Right renal pelvis (tissue), 4 donors: ENCODE results near the gene FBXL13. TPM values are rescaled to one million over a fixed set of nuclear protein-coding genes. Genes with fewer than 3 reads are reported as not detected.
"Not testable (repeated sequence)": the region's sequence is repeated elsewhere in the genome, so short reads cannot be mapped to it uniquely, and the experiment has no call there.

Experiments
- DNase-seq, 4 donors: peaks; one replicate each; pipeline ENCODE4 v3.0.0-alpha.2; 2013; ENCODE audit warnings: low read depth in 4 of 4, low spot score in 3 of 4, missing footprints in 1 of 4
- polyA plus RNA-seq, 4 donors: library from polyadenylated mRNA; unstranded; fragments of 120-200 nt; gene quantifications; one replicate each; pipeline ENCODE4 v1.2.1, GENCODE V29; 2013; ENCODE audit not compliant: insufficient read length in 4 of 4

FBXL13 gene
- polyA plus RNA-seq, 4 donors = 2.0 to 3.7 (median 2.9) TPM

- no peak for DNase-seq
Observed at GRCh38 chr7:103080923-103081322, 6.3 kb upstream of the FBXL13 start.

- DNase-seq = no peak
Observed at GRCh38 chr7:103079836-103080235, 5.2 kb upstream of the FBXL13 start.

DNA sequence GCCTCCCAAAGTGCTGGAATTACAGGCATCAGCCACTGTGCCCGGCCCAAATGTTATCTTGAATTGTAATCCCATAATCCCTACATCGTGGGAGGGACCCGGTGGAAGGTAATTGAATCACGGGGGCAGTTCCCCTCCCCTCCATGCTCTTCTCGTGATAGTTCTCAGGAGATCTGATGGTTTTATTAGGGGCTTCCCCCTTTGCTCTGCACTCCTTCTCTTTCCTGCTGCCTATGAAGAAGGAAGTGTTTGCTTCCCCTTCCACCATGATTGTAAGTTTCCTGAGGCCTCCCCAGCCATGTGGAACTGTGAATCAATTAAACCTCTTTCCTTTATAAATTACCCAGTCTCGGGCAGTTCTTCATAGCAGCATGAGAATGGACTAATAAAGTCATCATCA is 3.6 kb upstream of the FBXL13 start:
- DNase-seq = not testable (repeated sequence)

GRCh38 chr7:103077318-103077717 is 2.7 kb upstream of the FBXL13 start:
- DNase-seq = no peak

DNA sequence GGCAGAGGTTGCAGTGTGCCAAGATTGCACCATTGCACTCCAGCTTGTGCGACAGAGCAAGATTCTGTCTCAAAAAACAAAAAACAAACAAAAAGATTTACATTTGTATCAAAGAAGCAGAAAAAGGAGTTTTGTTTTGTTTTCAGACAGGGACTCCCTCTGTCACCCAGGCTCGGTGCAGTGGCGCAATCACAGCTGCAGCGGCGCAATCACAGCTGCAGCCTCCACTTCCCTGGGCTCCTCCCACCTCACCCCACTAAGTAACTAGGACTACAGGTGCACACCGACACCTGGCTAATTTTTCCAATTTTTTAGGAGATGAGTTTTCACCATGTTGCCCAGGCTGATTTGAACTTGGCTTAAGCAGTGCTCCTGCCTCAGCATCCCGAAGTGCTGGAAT is 2.2 kb upstream of the FBXL13 start:
- no peak for DNase-seq

- DNase-seq = peak; percentile 32 to 36 (median 34)
Observed at GRCh38 chr7:103075337-103075918, 832 bp upstream of the FBXL13 start.

GRCh38 chr7:103073989-103074518 is 542 bp downstream of the FBXL13 start:
- peak in 2 of 4 donors; percentile 2 to 5 for DNase-seq

GRCh38 chr7:103071000-103071399 is 3.6 kb downstream of the FBXL13 start:
- no peak for DNase-seq

DNA sequence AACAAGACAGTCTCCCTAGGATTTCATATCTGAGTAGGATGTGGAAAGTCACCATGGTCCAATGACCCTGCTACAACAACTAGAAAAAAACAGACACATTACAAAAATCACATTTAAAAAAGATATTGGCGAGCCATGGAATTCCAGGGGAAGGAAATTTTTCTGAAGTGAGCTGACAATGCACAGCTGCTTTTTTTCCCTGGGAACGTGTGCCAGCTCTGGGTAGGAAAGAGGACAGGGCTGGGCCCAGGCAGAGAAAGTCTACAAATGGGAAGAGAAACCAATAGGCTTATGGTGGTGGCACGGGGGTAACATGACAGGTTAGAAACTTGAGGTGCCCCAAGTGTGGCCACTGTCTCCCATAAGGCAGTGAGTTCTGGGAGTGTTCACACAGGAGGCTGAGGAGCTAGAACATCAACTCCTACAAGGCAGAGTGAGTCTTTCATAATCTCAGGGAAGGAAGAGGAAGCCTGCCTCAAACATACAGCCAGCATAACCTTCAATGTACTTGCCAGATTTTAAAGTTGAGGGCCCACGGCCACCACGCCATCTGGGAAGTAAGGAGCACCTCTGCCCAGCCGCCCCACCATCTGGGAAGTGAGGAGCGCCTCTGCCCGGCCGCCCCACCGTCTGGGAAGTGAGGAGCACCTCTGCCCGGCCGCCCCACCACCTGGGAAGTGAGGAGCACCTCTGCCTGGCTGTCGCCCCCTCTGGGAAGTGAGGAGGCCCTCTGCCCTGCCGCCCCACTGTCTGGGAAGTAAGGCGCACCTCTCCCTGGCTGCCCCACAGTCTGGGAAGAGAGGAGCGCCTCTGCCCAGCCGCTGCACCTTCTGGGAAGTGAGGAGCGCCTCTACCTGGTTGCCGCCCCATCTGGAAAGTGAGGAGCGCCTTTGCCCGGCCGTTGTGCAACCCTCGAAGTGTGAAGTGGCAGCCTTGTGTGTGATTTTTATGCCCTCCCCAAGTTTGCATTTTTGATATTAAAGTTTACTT is 5.9 kb downstream of the FBXL13 start:
- DNase-seq = no peak

GRCh38 chr7:103065667-103066066 is 8.9 kb downstream of the FBXL13 start:
- DNase-seq = no peak

GRCh38 chr7:103063895-103064294 is 10.7 kb downstream of the FBXL13 start:
- DNase-seq = no peak

DNA sequence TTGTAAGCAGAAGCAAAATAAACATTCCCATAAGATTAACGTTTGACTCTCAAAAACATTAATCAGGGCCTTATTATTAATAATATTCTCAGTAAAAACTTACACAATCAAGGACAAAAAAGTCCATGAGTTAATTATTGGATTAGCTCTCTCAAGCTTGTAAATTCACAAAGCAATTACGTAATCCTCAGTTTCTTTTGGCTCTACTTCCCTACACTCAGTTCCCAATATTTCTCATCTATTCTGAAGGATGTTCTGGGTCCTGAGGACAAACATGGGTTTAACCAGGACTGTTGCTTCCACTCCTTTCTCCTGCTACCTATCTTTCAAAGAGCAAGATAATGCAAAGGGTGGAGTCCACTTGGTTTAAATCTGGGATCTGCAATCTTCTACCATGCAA is 15.1 kb downstream of the FBXL13 start:
- no peak for DNase-seq

- DNase-seq = no peak
Observed at GRCh38 chr7:103058122-103058521, 16.5 kb downstream of the FBXL13 start.

DNA sequence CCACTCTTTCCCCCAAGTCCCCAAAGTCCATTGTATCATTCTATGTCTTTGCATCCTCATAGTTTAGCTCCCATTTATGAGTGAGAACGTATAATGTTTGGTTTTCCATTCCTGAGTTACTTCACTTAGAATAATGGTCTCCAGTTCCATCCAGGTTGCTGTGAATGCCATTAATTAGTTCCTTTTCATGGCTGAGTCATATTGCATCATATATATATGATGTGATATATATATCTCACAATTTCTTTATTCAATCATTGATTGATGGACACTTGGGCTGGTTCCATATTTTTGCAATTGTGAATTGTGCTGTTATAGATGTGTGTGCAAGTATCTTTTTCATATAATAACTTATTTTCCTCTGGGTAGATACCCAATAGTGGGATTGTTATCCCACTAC is 18.6 kb downstream of the FBXL13 start:
- not testable (repeated sequence) for DNase-seq

DNA sequence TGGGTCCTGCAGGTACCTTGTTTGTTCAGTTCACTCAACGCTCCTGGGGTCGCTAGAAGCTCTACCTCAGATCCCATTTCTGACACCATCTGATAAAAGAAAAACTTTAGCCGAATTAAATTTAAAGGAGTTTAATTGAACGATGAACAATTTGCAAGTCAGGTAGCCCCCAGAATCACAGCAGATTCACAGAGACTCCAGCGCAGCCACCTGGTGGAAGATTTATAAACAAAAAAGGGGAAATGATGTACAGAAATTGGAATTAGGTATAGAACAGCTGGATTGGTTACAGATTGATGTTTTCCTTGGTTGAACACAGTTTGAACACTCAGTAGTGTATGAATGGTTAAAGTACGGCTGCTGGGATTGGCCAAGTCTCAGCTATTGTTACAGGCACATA is 23.1 kb downstream of the FBXL13 start:
- no peak for DNase-seq

DNA sequence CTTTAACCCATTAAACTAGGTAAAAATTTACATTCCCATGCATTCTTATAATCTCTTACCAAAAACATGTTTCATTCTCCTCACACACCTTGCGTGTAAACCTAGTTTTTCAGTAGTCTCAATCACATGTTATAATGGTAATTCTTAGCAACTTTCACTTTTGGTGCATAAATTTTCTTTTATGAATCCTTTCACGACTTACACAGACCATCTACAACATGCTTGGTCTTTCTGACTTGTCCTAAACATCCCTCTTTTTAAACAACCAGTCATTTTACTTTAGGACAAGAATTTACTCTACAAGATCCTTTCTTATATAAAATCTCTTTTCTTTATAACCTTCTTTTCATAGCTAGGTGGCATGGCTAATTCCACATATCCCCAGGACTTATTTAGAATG is 25.8 kb downstream of the FBXL13 start:
- DNase-seq = no peak

- not testable (repeated sequence) for DNase-seq
Observed at GRCh38 chr7:103041815-103042214, 32.8 kb downstream of the FBXL13 start.

- not testable (repeated sequence) for DNase-seq
Observed at GRCh38 chr7:103037823-103038739, 36.5 kb downstream of the FBXL13 start.

- DNase-seq = no peak
Observed at GRCh38 chr7:103037476-103037822, 37.1 kb downstream of the FBXL13 start.

DNA sequence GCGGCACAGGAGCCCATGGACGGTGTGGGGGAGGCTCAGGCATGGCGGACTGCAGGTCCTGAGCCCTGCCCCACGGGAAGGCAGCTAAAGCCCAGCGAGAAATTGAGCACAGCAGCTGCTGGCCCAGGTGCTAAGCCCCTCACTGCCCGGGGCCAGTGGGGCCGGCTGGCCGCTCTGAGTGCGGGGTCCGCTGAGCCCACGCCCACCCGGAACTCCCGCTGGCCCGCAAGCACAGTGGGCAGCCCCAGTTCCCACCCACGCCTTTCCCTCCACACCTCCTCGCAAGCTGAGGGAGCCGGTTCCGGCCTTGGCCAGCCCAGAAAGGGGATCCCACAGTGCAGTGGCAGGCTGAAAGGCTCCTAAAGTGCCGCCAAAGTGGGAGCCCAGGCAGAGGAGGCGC is 40.3 kb downstream of the FBXL13 start:
- DNase-seq = not testable (repeated sequence)

GRCh38 chr7:103031781-103032180 is 42.8 kb downstream of the FBXL13 start:
- no peak for DNase-seq
